Erythroblast (primary cell): ENCODE measurements around the gene PNPLA7.
"Not testable (repeated sequence)": the region's sequence is repeated elsewhere in the genome, so short reads cannot be mapped to it uniquely, and the experiment has no call there.

ENCODE experiments used
- DNase-seq, 2 experiments: peaks; one replicate each; lab custom pipeline; 2025; lab: John Stamatoyannopoulos, UW
- GATA1 ChIP-seq: IDR thresholded peaks from 2 replicates; pipeline ENCODE4 v1.6.1; 2011; ENCODE audit warnings: low read depth, mild to moderate bottlenecking, control low read depth, low read length, moderate library complexity
- POLR2A ChIP-seq: IDR thresholded peaks from 2 replicates; pipeline ENCODE4 v1.6.1; 2011; ENCODE audit warnings: mild to moderate bottlenecking, low read length

PNPLA7 gene

DNA sequence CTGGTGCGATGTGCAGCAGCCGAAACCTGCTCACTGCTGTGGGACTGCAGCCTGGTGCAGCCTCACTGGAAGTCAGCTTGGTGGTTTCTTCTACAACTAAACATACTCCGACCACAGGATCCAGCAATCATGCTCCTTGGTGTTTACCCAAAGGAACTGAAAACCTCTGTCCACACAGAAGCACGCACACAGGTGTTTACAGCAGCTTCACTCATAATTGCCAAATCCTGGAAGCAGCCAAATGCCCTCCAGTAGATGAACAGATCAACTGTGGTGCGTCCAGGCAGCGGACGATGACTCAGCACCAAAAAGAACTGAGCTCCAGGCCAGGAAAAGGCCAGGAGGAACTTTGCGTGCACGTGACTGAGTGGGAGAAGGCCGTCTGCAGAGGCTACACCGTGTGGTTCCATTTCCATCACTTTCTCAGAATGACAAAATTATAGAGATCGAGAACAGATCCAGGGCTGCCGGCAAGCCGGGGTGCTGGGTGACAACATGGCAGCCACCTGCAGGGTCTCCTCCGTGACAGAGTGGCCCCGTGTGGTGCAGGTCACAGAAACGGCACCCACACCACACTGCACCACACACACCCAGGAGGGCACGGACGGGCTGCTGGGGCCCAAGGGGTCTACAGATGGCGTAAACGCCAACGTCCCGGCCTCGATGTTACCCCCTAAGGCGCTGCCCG, 68.0 kb downstream of the PNPLA7 start:
- DNase-seq = peak; percentile 31 to 40

DNA sequence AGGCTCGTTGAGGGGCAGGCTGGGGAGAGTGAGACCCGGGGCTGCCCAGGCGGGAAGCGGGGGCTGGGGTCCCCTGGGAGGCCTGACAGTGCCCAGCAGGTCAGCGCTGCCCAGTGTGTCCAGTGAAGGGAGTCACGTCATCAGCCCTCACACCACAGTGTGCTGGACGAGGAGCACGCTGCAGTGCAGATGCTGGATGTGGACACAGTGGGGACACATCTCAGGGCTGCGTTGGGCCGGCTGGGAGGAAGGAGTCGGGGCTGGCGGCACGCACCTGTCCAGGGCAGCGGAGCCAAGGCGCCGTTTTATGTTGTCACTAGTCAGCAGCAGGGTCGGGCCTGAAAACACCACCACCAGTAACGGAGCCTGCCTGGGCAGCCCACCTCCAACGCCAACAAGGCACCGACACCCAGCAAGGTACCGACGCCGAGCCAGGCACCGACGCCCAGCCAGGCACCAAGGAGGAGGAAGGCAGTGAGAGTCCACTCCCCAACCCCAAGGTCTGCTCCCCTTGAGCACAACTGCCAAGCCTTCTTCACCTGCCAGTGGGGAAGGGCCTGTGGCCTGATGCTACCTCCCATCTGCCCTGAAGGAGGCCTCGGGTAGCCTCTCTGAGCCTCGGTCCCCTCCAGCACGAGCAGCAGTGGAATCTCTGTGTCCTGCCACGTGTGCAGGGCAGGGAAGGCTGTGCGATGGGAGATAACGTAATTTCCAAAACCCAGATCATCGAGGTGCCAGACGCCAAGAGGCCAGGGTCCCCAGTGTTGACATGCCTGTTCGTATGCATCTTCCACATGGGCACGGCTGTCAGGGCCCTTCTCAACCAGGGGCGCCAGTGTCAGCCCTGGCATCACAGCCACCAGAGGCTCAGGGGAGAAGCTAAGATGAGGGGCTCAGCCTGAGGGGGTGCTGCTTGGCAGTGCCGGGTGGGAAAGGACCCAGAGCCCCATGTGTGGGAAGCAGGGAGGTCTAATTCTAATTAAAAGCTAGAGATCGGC, 69.2 kb downstream of the PNPLA7 start:
- no peak for DNase-seq
- TF ChIP-seq POLR2A (no peak), GATA1 (no peak)

More for the DNA sequence above, 68.0 kb downstream of the PNPLA7 start:
- no peak for TF ChIP-seq POLR2A
- no peak for TF ChIP-seq GATA1

DNA sequence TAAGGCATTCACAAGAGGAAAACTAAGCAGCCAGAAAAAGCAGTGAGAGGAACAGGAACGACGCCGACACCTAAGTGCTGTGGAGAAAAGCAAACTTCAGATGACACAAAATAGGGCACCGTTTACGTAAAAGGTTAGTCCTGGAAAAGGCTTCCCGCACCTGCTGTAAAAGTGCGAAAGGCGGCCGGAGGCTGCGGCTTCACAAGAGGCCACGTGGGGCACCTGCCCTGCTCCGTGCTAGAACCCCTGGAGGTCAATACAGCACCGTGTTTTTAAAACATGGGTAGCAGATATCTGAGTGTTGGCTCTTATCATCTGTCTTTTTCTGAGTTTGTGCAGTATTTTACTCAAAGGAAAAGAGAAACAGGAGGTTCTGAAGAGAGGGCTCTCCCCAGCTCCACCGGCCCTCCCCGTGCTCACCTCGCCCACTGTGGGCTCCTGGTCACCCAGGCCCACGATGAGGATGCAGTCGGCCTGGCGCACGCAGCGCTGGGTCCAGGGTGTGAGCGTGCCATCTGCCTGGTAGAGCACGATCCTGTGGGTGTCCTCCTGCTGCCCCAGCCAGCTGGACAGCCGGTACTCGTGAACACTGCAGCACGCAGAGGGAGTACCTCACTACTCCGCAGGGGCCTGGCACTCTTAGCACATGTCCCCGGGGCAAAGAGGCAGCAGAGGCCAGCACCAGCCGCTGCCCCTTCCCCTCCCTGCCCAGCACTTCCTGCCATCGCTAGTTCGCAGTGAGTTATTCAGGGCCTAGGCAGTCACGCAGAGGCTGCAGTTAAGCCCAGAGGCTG, 70.1 kb downstream of the PNPLA7 start:
- no peak for TF ChIP-seq GATA1
- TF ChIP-seq POLR2A = no peak
- no peak for DNase-seq

DNA sequence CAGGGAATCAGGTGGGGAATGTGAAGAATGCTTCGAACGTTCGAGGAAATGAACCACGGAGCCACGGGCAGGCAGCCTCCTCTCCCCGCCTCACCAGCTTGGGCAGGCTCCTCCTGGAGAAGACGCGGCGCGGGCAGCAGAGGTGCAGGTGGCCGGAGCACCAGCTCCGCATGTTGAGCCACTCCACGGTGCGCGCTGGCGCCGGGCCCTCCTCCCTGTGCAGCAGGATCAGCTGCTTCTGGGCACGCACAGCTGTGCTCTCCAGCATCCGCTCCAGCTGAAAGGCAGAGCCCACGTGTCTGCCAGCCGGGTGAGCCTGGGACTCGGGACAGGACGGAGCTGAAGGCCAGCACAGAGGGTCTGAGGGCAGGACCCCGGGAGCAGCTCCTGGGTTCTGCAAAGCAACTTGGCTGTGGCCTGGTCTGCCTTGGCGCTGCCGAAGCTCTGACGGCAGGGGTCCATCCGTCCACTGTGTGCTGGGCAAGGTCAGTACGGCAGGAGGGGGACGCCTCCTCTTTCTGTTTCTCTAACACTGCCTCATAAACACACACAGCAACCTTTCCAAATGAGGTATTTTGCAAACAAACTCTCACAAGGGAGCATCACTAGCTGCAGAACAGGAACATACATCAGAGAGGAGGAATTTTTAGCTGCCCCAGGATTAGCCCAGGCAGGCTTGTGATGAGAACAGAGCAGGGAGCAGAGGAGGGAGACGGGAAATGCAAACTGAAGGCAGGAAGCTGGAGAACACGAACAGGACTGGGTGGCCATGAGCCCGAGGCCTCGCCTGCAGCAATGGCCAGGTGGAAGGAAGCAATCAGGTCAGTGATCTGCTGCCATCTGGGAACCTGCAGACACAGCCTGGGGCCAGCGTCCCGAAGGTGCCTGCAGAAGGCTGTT, 71.0 kb downstream of the PNPLA7 start:
- no peak for DNase-seq
- TF ChIP-seq POLR2A (no peak), GATA1 (no peak)

DNA sequence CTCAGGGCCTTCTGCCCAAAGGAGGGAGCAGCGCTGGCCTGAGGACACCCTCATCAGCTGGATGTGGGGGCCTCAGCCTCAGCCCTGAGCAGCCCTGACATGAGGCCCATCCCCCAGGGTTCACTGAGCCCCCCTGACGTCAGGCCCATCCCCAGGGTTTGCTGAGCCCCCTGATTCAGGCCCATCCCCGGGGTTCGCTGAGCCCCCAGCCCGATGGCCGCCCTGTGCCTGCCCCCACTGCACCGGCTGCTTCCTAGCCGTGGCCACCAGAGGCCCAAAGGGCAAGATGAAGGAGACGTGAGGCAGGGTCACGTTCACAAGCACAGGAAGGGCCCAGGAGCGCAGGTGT, 71.6 kb downstream of the PNPLA7 start:
- TF ChIP-seq GATA1 = no peak
- no peak for DNase-seq

DNA sequence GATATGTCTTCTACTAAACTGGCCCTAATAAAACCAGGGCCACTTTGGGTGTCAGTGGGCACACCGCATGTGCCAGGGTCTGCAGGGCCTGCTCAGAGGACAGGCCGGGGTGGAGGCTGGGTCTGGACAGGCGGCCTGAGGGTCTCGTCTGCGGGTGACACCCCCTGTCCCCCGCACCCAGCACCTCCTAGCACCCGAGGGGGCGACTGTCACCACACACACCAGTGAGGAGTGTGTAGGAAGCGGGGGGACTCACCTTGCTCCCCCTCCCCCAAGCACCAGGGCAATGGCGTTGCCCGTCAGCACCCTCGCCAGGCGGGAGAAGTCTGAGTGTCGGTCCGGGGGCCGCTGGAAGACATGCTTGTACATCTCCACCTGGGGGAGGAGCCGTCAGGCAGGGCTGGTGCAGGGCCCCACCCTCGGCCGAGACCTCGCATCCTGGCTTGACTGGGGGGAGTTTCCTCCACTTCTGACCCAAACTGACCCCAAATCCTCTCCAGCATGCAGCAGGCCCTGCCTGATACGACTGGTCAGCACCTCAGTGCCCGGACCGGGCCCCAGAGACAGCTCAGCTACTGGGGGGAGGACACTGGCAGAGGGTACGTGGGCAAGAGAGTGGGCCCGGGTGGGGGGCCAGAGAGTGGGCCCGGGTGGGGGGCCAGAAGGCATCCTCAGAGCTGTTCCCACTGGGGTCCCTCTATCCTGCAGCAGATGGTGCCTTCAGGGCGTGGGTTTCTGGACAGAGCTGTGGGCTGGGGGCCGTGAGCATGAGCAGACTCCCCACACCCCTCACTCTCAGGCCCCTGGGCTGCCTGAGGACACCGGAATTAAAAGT, 72.2 kb downstream of the PNPLA7 start:
- TF ChIP-seq POLR2A (no peak), GATA1 (no peak)
- no peak for DNase-seq

DNA sequence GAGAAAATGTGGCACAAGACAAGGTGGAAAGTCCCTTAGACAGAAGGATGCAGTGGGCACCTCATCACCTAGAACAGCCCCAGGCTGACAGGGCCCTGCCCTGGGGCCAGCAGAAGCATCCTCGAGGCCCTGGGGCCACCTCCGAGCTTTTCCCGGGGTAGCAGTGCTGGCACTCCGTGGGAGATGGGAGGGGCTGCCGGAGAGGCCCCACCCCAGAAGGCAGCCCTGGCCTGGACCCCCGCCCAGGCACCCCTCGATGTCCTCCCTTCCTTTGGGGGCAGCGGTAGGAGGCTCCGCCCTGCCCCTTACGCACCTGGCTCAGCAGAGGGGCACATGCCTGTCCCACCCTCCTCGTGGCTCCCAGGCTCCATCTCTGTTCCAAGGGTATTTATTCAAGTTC, 73.3 kb downstream of the PNPLA7 start:
- TF ChIP-seq POLR2A = no peak
- no peak for TF ChIP-seq GATA1

DNA sequence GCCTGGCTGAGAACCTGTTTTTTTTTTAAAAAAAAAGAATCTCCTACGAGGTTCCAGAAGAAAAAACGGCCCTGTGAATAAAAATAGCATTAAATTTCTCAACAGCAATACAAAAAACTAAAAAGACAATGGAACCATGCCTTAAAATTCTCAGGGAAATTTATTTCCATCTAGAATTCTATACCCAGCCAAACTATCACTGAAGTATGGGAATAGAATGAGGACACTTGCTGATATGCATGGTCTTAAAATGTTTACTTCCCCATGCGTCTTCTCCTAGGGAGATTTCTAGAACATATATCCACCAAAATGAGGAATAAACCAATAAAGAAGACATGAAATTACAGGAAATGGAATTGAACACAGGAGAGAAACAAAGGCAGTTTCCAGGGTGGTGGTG, 74.5 kb downstream of the PNPLA7 start:
- no peak for DNase-seq
- TF ChIP-seq GATA1 (no peak), POLR2A (no peak)

More for the DNA sequence above, 73.3 kb downstream of the PNPLA7 start:
- no peak for DNase-seq

DNA sequence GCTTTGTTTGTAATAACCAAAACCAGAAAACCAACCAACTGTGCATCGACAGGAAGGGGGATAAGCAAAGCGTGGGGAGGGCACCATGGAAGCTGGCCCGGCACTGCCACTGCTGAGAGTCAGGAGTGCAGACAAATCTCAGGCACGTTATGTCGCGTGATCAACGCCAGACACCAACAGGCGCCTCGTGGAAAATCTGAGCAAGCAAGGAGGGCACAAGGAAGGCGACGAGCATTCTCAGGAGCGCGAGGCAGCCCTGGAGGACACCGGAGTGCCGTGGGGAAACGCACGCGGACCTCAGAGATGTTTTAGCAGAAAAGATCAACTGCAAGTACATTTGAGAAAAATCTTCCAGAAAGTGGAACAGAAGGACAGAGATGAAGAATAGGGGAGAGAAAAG, 75.9 kb downstream of the PNPLA7 start:
- TF ChIP-seq POLR2A (no peak), GATA1 (no peak)
- DNase-seq = no peak

DNA sequence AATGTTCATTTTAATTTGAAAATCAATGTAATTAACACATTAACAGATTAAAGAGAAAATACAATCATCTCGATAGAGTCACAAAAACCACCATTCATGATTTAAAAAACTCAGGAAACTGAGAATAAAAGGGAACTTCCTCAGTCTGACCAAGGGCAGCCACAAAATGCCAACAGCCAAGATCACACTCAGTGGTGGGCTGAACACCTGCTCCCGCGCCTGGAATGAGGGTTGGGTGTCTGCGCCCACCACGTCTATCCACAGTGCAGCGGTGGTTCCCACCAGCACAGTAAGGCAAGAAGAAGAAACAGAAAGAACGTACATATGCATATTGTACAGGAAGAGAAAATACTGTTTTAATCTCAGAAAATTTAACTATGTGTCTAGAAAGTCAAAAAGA, 79.4 kb downstream of the PNPLA7 start:
- DNase-seq = no peak
- TF ChIP-seq GATA1 (no peak), POLR2A (no peak)

DNA sequence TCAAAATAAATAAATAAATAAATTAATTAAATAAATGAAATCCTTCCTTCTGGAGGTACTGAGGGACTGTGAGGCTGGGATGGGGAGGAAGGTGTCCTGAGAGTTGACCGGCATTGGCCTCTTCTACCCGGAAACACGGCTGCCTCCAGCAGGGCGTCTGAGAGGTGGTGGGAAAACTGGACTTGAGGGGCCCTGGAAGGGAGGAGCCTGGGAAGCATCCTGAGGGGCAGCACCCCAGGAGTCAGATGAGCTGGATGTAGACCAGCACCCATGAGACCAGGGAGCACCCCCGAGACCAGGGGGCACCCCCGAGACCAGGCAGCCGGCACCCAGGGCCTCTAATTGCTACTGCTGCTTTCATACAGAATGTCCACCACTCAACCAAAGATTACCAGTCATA, 82.3 kb downstream of the PNPLA7 start:
- TF ChIP-seq GATA1 = no peak
- TF ChIP-seq POLR2A = no peak

DNA sequence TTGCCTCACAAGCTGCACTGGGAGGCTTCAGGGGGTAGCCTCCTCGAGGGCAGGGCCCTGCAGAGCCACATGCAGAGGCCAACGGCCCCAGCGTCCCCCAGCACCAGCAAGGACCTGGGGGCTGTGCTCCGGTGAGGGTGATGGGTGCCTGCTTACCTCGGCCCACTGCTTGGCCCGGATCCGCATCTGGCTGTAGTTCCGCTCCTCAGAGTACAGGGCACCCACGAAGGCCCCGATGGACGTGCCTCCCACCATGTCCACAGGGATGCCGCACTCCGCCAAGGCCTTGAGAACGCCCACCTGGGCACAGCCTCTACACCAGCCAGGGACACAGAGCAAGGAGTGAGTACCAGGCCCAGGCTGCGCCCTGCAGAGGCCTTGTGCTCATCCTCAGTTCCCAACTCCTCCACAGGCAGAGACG, 83.0 kb downstream of the PNPLA7 start:
- TF ChIP-seq POLR2A (no peak), GATA1 (no peak)
- no peak for DNase-seq

More for the DNA sequence above, 82.3 kb downstream of the PNPLA7 start:
- DNase-seq = no peak

DNA sequence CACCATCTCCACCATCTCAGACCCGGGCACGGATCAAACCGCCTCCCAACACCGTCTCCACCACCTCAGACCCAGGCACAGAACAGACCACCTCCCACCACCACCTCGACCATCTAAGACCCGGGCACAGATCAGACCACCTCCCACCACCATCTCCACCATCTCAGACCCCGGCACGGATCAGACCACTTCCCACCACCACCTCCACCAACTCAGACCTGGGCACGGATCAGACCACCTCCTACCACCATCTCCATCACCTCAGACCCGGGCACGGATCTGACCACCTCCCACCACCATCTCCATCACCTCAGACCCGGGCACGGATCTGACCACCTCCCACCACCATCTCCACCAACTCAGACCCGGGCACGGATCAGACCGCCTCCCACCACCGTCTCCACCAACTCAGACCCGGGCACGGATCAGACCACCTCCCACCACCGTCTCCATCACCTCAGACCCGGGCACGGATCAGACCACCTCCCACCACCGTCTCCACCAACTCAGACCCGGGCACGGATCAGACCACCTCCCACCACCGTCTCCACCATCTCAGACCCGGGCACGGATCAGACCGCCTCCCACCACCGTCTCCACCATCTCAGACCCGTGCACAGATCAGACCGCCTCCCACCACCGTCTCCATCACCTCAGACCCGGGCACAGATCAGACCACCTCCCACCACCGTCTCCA, 83.7 kb downstream of the PNPLA7 start:
- not testable (repeated sequence) for DNase-seq
